HG03342 (cell line): ENCODE data around the gene C5.

ENCODE experiments used
- ATAC-seq: cut with Tn5 transposase; IDR thresholded peaks from one replicate; pipeline ENCODE4 v1.9.1; 2021; ENCODE audit warnings: mild to moderate bottlenecking, moderate library complexity; ENCODE audit not compliant: unreplicated experiment

Gene C5

DNA sequence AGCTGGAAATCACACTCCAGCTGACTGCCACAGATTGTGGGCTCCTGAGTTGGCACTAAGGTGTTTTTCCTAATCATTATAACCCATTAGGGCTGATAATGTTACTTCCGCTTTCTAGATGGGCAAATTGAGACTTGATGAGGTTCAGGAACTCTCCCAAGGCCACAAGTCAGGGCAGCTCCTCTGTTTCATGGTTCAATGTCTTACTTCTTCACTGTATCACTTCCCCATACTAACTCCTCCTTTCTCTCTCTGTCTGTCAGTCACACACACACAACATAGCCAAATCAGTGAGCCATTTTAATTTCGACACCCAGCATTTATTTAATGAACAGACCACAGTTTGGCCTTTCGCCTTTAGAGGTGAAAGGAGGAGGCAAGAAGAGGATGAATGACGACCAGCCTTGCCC lies 105.6 kb downstream of the C5 start:
- ATAC-seq: peak; percentile 100

DNA sequence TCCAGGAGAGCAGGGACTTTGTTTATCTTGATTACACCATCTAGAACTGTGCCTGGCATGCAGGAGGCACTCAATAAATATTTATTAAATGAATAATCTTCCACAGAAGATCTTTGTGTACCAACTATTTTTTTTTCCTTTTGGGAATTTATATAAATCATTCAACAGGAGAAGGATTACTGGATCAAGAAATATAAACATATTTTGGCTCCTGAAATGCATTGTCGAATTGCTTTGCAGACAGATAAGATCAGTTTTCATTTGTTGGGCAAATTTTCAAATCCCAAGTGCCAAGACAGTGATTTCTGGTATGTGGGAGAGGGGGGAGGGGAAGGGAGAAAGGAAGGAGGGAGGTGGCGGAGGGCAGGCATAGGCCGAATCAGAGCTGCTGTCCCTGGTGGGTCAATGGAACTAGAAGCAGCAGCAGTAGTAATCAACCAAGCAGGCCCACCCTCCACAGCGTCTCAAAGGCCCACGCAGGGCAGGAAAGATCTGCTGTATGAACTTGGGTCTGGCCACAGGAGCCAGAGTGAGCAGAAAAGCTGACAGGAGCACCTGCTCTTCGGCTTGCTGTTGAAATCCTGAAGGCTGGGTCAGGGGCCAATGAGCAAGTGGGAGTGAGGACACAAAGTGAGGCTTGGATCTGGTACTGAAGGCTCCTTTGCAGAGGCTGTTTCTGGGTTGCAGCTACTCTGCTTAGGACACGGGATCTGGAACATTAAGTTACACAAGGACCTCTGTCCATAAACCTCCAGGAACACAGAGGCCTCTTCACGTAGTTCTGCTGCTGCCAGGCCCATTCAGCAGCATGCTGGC lies 107.7 kb downstream of the C5 start:
- ATAC-seq: no peak

GRCh38 chr9:120941046-120941770 lies 108.9 kb downstream of the C5 start:
- no peak for ATAC-seq

DNA sequence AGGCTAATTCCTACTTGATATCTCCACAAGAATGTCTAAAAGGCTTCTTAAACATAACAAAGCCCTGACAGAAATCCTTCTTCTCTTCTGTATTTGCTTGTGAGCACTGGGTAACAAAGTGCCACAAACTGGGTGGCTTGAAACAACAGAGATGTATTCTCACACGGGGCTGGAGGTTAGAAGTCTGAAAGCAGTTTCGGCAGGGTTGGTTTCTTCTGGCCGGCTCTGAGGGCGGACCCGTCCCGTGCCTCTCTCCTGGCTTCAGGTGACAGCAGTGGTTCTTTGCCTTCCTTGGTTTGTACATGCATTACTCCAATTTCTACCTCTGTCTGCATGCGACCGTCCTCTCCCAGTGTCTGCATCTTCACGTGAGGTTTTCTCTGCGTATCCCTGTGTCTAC lies 109.5 kb downstream of the C5 start:
- ATAC-seq: no peak

DNA sequence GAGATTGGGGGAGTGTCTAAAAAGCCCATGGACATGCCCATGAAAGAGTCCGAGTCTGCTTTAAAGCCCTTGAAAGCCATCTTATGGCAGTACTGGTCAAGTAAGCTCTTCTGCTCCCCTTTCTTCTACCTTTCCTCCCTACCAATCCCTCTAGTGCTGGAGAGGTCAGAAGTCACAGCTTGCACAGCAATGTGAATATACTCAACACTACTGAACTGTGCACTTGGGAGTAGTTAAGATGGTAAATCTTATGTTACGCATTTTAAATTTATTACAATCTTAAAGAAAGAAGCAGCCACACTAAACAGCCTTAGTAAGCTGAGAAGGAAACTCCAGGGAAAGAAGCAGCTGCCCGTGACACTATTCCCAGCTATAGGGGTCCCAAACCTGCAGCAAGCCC lies 111.2 kb downstream of the C5 start:
- no peak for ATAC-seq

- no peak for ATAC-seq
These were observed 112.5 kb downstream of the C5 start for GRCh38 chr9:120937596-120937995.

GRCh38 chr9:120937127-120937526 lies 112.9 kb downstream of the C5 start:
- no peak for ATAC-seq

DNA sequence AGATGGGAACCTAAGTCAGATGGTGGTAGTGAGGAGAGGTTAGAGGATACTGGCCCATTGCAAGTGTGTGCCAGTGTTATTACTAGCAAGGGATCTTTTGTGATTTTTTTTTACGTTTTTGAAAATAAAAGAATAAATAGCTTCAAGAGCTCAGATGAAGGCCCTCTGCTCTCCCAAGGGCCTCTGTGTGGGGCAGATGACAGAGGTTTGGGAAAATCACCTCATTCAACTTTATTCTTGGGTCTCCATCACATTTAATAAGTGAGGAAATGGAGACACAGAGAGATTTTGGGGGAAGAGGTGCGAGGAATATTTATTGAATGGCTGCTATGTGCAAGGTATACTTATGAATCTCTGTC lies 113.3 kb downstream of the C5 start:
- no peak for ATAC-seq

GRCh38 chr9:120936011-120936763 lies 113.9 kb downstream of the C5 start:
- ATAC-seq: peak; percentile 40

DNA sequence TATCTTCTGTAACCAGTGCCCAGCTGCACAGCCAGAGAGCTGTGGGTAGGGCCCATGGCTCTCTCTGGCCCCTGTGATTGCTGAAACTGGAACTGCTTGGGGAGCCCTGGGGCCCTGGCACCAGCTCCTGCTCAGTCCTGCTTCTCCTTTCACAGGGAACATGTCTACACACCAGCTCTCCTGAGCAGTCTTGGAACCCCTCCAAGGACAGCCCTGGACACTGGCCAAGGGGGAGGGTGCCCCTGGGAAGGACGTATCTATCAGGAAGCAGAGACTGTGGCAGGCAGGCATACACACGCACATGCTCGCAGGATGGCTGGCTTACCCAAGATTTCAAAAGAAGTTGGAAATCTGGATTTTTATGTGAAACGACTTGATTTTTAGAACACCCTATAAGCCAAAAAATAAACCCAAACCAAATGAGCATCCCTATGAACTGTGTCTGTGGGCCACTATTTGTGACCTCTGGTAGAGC lies 114.7 kb downstream of the C5 start:
- ATAC-seq: no peak

- ATAC-seq: no peak
These were observed 115.8 kb downstream of the C5 start for GRCh38 chr9:120934281-120934680.

- no peak for ATAC-seq
These were observed 116.6 kb downstream of the C5 start for GRCh38 chr9:120933310-120934055.

DNA sequence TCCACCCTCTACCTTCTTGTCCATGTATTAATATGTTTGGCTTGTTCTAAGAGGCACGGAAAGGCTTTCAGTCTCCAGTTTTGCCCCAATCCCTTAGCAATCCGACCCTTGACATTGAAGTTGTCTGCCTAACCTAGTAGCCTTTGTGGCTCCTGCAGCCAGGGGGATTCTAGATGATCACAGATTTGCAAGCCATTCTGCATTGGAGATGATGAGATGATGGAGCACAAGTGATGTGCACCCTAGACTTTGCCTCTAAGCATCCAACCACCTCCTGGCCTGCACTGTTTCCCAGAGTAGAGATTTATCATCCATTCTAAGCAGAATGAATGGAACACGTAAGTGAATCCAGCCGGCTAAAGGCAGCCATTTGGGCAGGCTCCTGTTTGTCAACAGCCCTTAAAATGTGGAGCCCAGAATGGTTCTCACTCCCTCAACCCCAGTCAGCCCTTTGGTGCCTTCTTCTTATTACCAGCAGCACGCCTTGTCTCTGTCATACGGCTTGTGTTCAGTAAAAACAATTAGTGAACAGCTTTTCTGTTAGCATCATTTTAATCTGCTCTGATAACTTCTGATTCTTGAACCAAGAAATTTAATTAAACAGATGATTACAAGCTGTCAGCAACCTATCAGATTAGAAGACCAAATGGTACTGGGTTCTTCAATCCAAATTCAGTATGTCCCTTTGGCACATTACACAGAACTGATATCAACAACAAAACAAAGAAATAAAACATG lies 117.8 kb downstream of the C5 start:
- ATAC-seq: no peak

- peak; percentile 48 for ATAC-seq
These were observed 118.6 kb downstream of the C5 start for GRCh38 chr9:120931231-120932085.

- no peak for ATAC-seq
These were observed 120.8 kb downstream of the C5 start for GRCh38 chr9:120929229-120929791.

GRCh38 chr9:120928483-120929228 lies 121.4 kb downstream of the C5 start:
- peak; percentile 36 for ATAC-seq

GRCh38 chr9:120928015-120928482 lies 122.0 kb downstream of the C5 start:
- no peak for ATAC-seq
